Measurements from ENCODE around the gene PCCA.

GRCh38 chr13:100088273-100088643, 635 bp upstream of the PCCA start:
- TF ChIP-seq CTCF (IDR thresholded peaks at IDR 0.05) = no peak
- TF ChIP-seq POLR2AphosphoS5 (IDR thresholded peaks at IDR 0.05) = no peak
- TF ChIP-seq POLR2A (IDR thresholded peaks at IDR 0.05; ENCODE audit: low read depth) = no peak
- no peak for TF ChIP-seq EP300 (IDR thresholded peaks at IDR 0.05)

All from esophagus muscularis mucosa (tissue), 4 donors.